Fibroblast of villous mesenchyme (primary cell): Measurements from ENCODE around the gene PPP3CA. TPM values are rescaled to one million over a fixed set of nuclear protein-coding genes. Genes with fewer than 3 reads are reported as not detected.

Experiments used
- DNase-seq: peaks from one replicate; pipeline ENCODE4 v3.0.0-alpha.2; 2010; ENCODE audit warnings: low read depth
- H3K4me3 ChIP-seq: 2 replicates; pipeline ENCODE4 v1.5.1; 2011; ENCODE audit warnings: low read depth, mild to moderate bottlenecking, low read length
- CTCF ChIP-seq: IDR thresholded peaks from 2 replicates; pipeline ENCODE4 v1.5.1; 2012; ENCODE audit warnings: low read depth, mild to moderate bottlenecking, low read length; ENCODE audit not compliant: insufficient read depth
- total RNA-seq: library from RNA; depleted of rRNA; stranded (reverse); fragments of >200 nt; gene quantifications from 2 replicates; pipeline ENCODE4 v1.2.3, GENCODE V29; 2012

Gene PPP3CA
- total RNA-seq, 1 donor: 47.9 TPM

GRCh38 chr4:101222156-101222845 is 125.0 kb downstream of the PPP3CA start:
- TF ChIP-seq CTCF: no peak
- no peak overlapping the region for H3K4me3 ChIP-seq
- DNase-seq: no peak

- DNase-seq: peak; percentile 43
- H3K4me3 ChIP-seq: no peak overlapping the region
- no peak for TF ChIP-seq CTCF
Observed at GRCh38 chr4:101221294-101221693, 126.0 kb downstream of the PPP3CA start.

- H3K4me3 ChIP-seq: no peak overlapping the region
- no peak for DNase-seq
- TF ChIP-seq CTCF: no peak
Observed at GRCh38 chr4:101218894-101219293, 128.4 kb downstream of the PPP3CA start.

DNA sequence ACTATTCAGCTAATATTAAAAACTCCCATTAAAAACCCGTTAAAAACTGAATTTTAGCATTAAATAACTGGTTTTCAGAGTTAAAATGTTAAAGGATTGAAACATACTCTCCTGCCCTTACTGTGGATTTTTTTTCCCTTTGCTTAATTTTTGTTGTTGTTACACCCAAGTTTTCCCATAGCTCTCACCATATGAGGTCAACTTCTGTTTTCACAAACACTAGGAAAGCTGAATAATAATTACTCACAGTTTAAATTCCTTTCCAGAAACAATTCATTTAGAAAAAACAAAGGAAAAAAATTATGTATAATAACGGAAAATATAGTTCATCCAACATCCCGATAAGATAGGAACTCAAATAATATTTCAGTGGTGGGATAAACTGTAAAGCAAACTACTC is 129.0 kb downstream of the PPP3CA start:
- no peak for TF ChIP-seq CTCF
- DNase-seq: peak; percentile 56
- H3K4me3 ChIP-seq: no peak overlapping the region

GRCh38 chr4:101217353-101218031 is 129.8 kb downstream of the PPP3CA start:
- H3K4me3 ChIP-seq: no peak overlapping the region
- no peak for TF ChIP-seq CTCF
- peak; percentile 34 for DNase-seq

DNA sequence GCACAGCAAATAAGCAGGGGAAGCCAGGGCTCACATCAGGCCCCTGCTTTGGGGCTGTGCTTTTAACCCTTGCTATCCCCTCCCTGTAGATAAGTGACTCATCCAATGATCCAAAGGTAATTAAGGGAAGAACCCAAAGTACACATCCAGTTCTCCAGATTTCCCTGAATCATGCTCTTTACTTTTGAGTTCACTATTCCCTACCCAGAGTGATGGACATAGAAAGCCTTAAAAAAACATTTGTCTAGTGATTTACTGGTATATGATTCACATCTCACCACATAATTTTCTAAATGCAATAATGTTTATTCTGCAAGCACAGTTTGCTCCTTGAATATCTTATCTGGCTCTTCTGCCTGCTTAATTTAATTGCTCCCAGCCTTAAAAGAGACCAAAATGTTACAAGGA is 136.2 kb downstream of the PPP3CA start:
- DNase-seq: peak; percentile 45
- no peak for TF ChIP-seq CTCF
- H3K4me3 ChIP-seq: no peak overlapping the region

- no peak for DNase-seq
- no peak overlapping the region for H3K4me3 ChIP-seq
- TF ChIP-seq CTCF: no peak
Observed at GRCh38 chr4:101210331-101210730, 137.0 kb downstream of the PPP3CA start.
